K562 (cell line): Measurements from ENCODE around the gene LIN28B. TPM values are rescaled to one million over a fixed set of nuclear protein-coding genes. Genes with fewer than 3 reads are reported as not detected.

Source experiments
- polyA plus RNA-seq, 8 experiments: library from polyadenylated mRNA; depleted of rRNA in 4 of 8; stranded (reverse) in 5 of 8; unstranded in 3 of 8; fragments of >200 nt; fragmentation: Nextera tagmentation in 2 of 8; fragmentation: Illumina TruSeq in 1 of 8; extraction: Ambion mirVana in 2 of 8; extraction: Trizol in 1 of 8; gene quantifications; 2 replicates each; pipeline versions ENCODE4 v1.2.1 to v1.2.3, GENCODE V29; 2011 to 2014; ENCODE audit warnings: inconsistent platforms in 1 of 8, missing spikeins in 1 of 8
- small RNA-seq: library from RNA; depleted of rRNA; stranded (forward); fragments of <200 nt; gene quantifications from one replicate; pipeline ENCODE3, GENCODE V24; 2014
- total RNA-seq, 7 experiments: library from RNA; depleted of rRNA in 6 of 7; stranded (reverse); fragments of >200 nt in 6 of 7; fragmentation: Illumina TruSeq in 2 of 7; extraction: Trizol in 2 of 7; gene quantifications; 2 replicates each; pipeline versions ENCODE4 v1.2.1 to v1.2.3, GENCODE V29; 2011 to 2021; ENCODE audit warnings: low replicate concordance in 1 of 7

LIN28B gene
- total and polyA plus RNA-seq, 9 of the 15 experiments (the other 6 are each of a cell fraction or from before 2014, with no cell fraction given) = 20.9 to 77.3 (median 42.1) TPM

Small RNA genes lying within 50 kb of the gene (small RNA-seq; reads per million reads assigned to genes)
- gene RNU6-1106P = not detected

Other genes with a start within 250 kb of the LIN28B start
- gene HACE1, start 97.2 kb upstream of the LIN28B start, total RNA-seq (2014; rRNA removed) = 8.3 and 13.4 TPM in 2 replicates
- gene HACE1, start 97.2 kb upstream of the LIN28B start, total RNA-seq (2014; rRNA removed; fragmentation: Illumina TruSeq; extraction: Trizol) = 11.4 and 11.6 TPM in 2 replicates
- gene HACE1, start 97.2 kb upstream of the LIN28B start, total RNA-seq (2015; rRNA removed; fragmentation: Illumina TruSeq; extraction: Trizol) = 9.3 and 11.6 TPM in 2 replicates
- gene HACE1, start 97.2 kb upstream of the LIN28B start, total RNA-seq (2021) = 10.1 and 10.3 TPM in 2 replicates
- 16.7 and 19.9 TPM in 2 replicates for gene HACE1, start 97.2 kb upstream of the LIN28B start, polyA plus RNA-seq (2011; rRNA removed)
- gene HACE1, start 97.2 kb upstream of the LIN28B start, polyA plus RNA-seq (2014; fragmentation: Illumina TruSeq; extraction: Trizol) = 7.2 and 7.7 TPM in 2 replicates
- 1 to 10 TPM; 3.6 to 4.9 TPM for gene HACE1, start 97.2 kb upstream of the LIN28B start, polyA plus RNA-seq (2014; fragmentation: Nextera tagmentation; extraction: Ambion mirVana)
- 8.5 and 9.1 TPM in 2 replicates for gene HACE1, start 97.2 kb upstream of the LIN28B start, polyA plus RNA-seq (2014; rRNA removed)
- gene POPDC3, start 222.9 kb downstream of the LIN28B start, total RNA-seq (2014; rRNA removed) = 5.0 and 6.4 TPM in 2 replicates
- 5.6 and 5.9 TPM in 2 replicates for gene POPDC3, start 222.9 kb downstream of the LIN28B start, total RNA-seq (2014; rRNA removed; fragmentation: Illumina TruSeq; extraction: Trizol)
- 4.6 and 5.3 TPM in 2 replicates for gene POPDC3, start 222.9 kb downstream of the LIN28B start, total RNA-seq (2015; rRNA removed; fragmentation: Illumina TruSeq; extraction: Trizol)
- 4.0 and 4.8 TPM in 2 replicates for gene POPDC3, start 222.9 kb downstream of the LIN28B start, total RNA-seq (2021)
- 1.0 and 11.8 TPM in 2 replicates for gene POPDC3, start 222.9 kb downstream of the LIN28B start, polyA plus RNA-seq (2011; rRNA removed)
- gene POPDC3, start 222.9 kb downstream of the LIN28B start, polyA plus RNA-seq (2014; fragmentation: Illumina TruSeq; extraction: Trizol) = 10.2 and 11.5 TPM in 2 replicates
- 1 to 10 TPM; 4.0 to 5.4 TPM for gene POPDC3, start 222.9 kb downstream of the LIN28B start, polyA plus RNA-seq (2014; fragmentation: Nextera tagmentation; extraction: Ambion mirVana)
- 8.3 TPM in 2 replicates for gene POPDC3, start 222.9 kb downstream of the LIN28B start, polyA plus RNA-seq (2014; rRNA removed)